Measurements from ENCODE around the gene MGAM2.

The MGAM2 gene

DNA sequence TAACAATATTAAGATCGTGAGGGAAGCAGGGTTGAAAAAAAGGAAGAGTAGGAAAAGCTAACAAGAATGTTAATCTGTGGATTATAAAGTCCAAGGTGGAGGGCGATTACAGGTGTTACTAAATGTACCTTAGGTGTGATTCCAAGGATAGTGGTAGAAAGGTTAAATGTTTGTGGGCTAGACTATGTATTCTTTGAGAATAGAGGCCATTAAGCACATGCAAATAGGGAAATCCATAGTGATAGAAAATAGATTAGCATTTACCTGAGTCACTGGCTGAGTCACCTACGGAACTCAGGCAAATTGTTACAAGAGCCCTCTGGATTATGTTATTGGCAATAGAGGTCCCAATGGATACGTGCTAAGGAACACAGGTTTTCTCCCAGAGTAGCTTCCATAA lies 9.0 kb downstream of the MGAM2 start:
- no peak for DNase-seq (ENCODE audit: low spot score)

DNA sequence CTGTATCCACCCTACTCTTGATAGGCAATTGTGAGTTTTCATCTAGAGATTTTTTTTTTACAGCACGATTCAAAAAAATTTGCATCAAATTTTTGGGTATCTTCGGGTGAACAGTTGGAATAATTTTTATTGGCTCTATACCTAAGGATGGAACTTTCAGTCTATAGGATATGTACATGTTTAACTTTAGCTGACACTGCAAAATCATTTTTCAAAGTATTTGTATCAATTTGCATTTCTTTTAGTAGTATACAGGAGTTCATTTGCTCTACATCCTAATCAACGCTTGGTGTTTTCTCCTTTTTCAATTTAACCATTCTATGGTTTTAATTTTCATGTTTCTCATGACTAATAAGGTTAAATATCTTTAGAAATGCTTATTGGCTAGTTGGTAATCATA lies 11.7 kb downstream of the MGAM2 start:
- no peak for DNase-seq (ENCODE audit: low spot score)

DNA sequence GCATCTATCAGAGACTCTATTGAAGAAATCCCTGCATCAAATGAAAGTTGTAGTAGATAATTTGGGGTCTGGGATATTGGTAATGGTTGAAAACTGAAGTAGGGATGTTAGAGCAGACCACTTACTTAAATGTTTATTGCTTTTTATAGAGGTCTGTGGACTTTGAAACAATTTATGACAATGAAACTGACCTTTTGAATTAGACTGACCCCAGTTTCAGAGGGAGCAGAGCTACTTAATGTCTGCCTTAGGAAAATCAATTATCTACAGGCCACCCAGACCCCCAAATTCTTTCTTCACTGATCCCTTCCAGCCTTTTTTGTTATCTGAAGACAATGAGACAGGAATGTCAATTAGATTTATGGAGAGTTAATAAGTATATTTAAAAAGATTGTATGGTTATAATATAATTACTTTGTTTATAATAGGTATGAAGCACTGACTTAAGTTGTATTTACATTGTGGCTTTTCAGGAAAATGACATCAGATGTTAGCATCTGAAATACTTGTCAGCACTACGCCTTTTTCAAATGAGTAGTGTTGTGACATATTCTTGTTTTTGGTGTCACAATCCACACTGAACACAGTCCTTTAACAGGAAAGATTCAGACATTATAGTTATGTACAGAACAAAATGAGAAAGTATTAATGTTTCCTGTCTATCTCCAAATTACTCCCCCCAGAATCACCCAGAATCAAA lies 13.9 kb downstream of the MGAM2 start:
- no peak for DNase-seq (ENCODE audit: low spot score)

DNA sequence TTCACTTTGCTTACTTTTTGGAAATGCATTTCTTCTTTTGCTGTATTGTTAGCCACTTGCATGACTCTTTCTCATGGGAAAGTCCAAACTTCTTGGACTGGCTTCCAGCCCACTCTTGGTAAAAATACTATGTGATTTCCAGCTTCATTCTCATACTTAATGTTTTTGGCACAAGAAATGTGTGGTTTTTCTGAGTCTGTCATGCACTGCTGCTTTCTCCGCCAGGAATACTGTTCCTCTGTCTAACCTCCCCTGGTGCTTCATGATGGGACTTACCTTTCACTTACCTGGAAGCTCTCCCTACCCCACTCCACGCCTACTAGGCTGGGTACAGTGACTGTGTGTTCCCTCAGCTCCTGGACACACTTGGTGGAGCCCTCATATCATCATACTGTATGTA lies 18.7 kb downstream of the MGAM2 start:
- DNase-seq (ENCODE audit: low spot score): no peak

DNA sequence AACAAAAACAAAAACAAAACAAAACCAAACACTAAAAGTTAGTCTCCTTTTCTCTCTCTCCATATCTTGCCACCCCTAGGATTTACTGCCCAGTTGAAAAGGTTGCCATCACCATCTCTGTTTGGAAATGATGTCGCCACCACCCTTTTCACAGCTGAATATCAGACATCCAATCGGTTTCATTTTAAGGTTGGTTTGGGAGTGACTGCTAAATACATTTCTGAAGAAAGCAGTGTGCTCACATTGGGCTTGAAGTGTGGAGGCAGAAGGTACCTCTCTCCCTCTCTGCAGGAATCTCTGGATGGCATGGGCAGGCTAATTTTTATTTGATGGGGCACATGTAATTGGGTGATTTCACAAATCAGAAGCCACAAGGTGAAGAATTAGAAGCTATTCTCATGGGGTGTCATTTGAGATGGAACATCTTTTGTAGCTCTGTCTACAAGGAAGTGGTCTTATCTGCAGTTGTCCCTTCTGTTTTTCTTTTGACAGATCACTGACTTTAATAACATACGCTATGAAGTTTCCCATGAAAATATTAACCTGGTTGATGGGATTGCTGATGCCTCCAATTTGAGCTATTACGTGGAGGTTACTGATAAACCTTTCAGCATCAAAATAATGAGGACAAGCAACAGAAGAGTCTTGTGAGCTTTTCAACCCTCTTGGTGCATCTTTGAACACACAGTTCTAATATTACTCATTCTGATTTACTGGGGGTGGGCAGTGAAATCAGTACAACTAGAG lies 20.1 kb downstream of the MGAM2 start:
- DNase-seq (ENCODE audit: low spot score): no peak

DNA sequence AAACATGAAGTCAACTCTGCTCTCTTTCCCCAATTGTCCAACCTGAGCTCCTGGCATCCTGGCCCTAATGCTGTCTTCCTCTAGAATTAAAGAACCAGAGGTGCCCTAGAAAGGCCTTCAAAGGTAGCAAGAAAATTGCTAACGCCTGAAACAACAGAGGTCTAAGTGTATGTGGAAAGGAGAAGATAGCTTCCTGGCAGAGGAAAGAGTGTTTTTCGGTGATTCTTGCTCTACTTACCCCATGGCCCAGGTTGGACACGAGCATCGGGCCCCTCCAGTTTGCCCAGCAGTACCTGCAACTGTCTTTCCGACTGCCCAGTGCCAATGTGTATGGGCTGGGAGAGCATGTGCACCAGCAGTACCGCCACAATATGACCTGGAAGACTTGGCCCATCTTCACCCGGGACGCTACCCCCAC lies 22.2 kb downstream of the MGAM2 start:
- no peak for DNase-seq (ENCODE audit: low spot score)

DNA sequence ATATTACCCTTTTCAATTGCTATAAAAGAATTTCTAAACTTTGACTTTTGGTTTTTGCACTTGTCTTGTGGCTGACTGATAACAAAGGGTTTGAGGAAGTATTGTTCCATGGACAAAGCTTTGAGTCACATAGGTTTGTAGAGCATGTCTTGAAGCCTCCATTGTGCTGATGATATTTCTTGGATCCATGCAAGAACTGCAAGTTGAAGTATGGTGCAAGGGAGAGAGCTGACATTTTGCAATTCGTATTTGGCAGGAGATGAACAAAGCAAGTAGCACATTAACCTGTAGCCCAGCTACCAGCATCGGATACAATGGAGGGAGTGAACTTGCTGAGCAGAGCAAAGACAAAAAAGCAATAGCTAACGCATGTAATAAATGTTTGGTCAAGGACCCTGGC lies 23.4 kb downstream of the MGAM2 start:
- DNase-seq (ENCODE audit: low spot score): no peak

DNA sequence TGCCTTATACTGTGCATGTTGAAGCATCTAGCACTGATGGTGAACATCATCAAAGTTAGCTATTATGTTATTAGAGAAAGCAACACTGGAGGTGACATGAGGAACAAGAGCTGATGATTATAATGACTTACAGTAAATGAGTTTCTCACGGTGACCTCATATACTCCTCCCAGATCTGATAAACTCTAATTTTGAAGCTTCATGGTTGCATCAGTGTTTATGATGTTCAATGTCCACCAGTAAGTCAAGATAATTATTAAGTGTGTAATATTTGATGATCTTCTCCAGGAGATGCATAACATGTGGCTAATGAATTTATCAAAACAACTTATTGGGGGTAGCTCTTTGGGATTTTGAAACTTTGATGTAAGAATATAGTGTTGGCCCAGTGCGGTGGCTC lies 27.5 kb downstream of the MGAM2 start:
- DNase-seq (ENCODE audit: low spot score): no peak

DNA sequence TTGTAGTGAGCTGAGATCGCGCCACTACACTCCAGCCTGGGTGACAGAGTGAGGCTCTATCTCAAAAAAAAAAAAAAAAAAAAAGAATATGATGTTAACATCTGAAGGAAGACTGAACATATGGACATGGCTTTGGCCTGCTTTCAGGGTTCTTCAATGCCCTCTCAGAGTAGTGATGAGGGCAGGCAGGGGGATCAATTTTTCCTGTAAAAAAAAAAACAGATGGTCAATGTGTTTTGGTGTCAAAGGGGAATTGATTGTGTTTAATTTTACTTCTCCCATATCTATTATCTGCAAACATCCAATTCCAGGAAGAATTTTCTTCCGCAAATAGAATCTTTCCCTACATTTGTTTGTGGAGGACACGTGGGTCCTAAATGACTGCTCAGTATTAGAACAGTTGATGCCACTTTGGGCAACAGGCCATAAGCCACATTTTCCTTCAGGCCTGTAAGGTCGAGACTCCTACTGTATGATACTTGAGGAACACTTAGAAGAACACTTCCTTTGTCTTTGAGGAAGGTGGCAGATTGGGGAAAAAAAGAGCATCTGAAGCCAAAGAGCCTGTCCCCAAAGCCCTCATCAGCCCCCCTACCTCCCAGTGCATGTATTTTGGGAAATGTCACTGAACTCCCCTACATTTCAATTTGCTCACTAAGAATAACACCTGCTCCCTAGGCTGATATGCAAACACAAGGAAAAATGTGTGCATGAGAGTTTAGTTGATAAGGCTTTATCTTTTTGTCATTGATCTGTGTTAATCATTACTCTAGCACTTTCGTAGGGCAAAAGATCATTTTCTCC lies 28.3 kb downstream of the MGAM2 start:
- no peak for DNase-seq (ENCODE audit: low spot score)

DNA sequence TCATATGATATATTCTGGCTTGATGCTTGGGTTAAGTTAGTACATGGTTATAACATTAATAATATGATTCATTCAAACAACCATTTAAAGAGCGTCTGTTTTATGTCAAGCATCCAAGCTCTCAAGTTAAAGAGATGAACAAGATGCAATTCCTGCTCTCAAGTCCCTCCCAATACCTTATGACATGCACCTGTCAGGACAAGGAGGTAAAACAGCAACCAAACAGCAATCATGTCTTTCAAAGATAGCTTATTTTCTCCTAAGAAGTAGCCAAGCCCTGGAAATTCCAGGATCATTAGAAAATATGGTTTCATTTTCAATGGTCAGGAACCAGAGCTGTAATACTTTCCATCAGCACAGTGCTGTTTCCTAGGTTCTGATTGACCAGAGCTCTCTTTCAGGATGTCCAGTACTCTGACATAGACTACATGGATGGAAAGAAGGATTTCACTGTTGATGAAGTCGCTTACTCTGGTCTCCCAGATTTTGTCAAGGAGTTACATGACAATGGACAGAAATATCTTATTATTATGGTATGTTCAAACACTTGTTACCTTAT lies 29.0 kb downstream of the MGAM2 start:
- DNase-seq (ENCODE audit: low spot score): no peak

DNA sequence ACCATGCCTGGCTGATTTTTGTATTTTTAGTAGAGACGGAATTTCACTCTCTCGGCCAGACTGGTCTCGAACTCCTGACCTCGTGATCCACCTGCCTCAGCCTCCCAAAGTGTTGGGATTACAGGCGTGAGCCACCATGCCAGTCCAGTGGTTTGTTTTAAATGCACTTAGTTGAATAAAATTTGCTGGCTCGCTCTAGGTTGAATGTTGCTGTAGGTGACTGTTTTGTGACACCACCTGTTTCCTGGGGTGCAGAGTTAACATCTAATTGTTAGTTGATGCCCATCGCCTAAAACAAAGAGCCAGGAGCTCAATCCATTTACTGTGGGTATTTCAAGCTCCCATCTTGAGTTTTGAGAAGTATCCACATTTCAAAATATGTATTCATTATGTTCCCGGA lies 31.2 kb downstream of the MGAM2 start:
- DNase-seq (ENCODE audit: low spot score): no peak

DNA sequence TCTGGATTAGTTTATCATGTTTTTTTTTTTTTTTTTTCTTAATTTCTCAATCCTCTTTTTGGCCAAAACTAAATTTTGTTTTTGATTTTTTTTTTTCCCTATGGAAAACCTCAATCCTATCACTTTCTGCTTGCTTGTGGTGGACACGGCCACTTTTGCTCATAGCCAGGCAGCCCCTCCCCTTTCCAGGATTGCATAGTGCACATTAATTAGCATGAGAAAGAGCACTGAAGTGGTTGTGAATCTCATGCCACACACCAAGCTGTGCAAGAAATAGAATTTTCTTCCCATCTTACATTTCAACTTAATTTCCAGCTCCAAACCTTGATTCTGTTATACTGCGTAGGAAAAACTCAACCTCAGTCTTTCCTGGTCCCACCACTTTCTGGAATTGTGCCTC lies 34.6 kb downstream of the MGAM2 start:
- no peak for DNase-seq (ENCODE audit: low spot score)

DNA sequence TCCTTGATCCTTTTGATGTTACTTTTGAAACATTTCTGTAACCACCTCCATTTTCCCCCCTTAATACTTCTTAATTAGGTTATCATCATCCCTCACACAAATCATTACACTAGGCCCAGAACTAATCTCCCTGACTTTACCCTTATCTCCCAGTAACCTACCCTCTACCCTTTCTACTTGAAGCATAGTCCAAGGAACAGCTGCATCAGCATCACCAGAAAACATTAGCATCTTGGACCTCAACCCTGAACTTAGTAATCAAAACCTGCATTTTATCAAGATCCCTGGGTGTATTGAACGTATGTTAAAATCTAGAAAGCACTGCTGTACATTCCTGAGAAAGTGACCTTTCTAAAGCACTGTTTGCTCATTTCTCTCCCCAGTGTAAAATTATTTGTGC lies 38.8 kb downstream of the MGAM2 start:
- no peak for DNase-seq (ENCODE audit: low spot score)

DNA sequence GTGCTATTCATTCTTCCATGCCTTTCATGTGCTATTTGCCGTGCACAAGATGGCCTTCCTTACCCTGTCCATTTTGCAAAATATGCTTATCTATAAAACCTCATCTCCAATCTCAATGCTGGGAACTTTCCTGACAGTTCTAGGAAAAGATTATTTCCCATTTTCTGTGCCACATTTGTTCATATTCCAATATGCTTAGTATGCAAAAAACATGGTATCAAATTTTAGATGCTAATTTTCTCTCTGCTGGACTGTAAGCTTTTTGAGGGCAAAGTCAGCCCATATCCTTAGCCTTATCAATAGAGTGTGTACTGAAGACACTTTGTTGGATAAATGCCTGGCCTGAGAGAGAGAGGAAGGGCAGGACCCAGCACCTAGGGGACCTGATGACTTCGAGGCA lies 39.4 kb downstream of the MGAM2 start:
- DNase-seq (ENCODE audit: low spot score): no peak

DNA sequence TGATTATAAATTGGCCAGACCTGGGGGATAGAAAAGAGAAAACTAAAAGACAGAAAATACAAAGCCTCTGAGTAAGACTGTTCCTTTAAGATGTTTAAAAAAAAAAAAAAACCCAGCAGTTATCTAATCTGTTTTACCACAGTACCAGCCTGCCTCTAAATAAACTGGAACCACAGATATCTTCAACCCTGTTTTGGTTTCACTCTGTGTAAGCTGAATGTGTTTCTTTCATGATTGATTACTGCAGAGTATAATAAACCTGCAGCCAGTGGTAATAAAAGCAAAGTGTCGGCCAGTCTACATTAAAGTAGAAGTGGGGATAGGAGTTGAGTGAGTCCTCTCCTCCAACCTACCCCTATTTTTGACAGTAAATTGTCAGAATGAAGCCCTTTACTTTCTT lies 40.6 kb downstream of the MGAM2 start:
- no peak for DNase-seq (ENCODE audit: low spot score)

DNA sequence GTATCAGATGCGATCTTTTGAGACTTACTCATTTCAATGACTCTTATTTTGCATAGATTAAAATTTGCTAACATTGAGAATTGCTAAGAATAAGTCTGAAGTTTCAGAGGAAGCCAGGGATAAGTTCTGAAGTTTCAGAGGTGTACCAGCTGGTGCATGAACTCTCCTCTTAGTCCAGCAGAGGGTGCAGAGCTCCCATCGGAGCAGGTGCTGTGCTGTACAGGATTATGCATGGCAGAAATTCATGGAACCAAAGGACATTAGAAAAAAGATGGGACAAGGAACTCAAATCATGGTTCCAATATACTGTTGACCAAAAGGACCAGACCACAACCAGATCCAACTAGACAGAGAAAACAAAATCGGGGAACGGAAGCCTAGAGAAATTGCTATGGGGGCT lies 41.9 kb downstream of the MGAM2 start:
- DNase-seq (ENCODE audit: low spot score): no peak

DNA sequence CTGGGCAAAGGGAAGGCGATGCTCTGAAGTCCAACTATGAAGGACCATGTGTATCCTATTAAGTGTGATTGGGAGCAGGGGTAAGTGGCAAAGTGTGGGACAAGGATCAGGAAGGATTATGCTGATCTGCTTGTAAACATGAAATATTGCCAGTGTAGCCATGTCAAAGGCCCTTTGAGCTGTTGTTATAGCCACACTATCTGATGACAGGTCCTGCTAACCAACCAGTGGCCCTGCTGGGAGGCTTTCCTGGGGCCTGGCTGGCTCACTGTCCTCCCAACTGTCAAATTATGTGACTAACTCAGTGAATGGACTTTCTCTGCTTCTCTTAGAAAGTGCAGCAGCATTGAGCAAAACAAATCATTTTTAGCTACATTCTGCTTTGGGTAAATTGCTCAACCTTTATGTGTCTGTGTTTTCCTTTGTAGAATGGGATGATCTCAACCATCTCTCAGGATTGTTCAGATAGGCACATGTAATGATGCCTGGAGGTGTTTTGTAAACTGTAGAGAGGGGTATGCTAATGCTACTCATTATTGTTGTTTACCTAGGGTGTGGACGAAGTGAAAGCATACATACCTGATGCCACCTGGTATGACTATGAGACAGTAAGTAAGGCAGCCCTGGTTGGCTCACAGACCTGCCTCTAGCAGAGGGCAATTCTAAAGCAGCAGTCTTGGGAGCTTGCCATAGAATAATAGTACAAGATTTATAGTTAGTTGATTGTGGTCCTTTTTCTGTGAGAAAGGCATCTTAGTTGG lies 47.4 kb downstream of the MGAM2 start:
- no peak for DNase-seq (ENCODE audit: low spot score)

DNA sequence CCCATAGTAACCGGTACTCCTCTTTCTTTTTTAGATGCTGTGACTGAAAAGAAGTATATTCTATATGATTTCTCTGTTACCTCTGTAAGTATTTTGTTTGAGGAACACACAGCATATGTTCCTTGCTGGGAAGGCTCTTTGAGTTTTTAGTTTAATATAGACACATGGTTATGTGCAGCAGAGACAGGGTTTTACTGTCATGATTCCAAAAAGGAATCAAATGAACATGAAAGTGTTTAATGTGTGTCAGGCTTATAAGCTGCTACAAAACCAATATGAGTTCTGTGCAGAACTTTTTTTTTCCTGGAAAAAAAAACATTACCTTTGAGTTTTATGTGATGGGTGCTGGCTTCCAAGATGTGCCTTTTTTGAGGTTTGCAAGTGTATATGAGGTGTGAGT lies 50.4 kb downstream of the MGAM2 start:
- DNase-seq (ENCODE audit: low spot score): no peak

DNA sequence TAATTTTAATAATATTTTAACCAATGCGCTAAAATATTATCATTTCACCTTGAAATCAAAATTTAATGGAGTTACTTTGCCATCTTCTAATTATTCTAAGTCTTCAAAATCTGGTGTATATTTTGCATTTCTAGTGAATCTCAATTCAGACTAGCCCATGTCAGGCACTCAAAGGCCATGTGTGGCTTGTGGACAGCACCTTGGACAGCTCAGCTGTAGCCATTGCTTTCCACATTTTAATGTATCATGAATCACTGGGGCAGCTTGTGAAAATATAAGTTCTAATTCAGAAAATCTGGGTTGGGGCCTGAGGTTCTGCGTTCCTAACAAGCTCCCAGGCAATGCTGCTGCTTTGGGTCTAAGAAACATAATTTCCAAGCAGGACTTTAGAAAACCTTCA lies 57.2 kb downstream of the MGAM2 start:
- no peak for DNase-seq (ENCODE audit: low spot score)

DNA sequence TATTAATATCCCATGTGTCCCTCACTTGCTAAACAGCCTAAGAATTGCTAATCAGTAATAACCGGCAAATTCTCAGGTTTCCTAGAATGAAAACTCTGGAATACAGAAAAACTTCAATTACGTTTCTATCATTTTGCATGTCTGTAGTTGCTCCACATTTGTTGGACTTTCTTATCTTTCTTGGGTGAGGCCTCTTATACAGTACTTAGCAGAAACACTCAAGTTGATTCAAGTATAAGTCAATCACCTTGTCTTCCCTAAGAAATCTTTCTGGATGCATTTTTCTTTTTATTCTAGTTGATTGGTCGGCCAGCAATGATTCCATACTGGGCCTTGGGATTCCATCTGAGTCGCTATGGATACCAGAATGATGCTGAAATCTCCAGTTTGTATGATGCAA lies 61.4 kb downstream of the MGAM2 start:
- DNase-seq (ENCODE audit: low spot score): no peak

DNA sequence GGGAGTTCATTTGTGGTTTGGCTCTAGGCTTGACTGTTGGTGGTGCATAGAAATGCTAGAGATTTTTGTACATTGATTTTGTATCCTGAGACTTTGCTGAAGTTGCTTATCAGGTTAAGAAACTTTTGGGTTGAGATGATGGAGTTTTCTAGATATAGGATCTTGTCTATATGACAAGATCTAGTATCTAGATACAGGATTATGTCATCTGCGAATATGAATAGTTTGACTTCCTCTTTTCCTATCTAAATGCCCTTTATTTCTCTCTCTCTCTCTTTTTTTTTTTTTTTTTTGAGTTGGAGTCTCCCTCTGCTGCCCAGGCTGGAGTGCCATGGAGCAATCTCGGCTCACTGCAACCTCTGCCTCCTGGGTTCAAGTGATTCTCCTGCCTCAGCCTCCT lies 62.9 kb downstream of the MGAM2 start:
- no peak for DNase-seq (ENCODE audit: low spot score)

DNA sequence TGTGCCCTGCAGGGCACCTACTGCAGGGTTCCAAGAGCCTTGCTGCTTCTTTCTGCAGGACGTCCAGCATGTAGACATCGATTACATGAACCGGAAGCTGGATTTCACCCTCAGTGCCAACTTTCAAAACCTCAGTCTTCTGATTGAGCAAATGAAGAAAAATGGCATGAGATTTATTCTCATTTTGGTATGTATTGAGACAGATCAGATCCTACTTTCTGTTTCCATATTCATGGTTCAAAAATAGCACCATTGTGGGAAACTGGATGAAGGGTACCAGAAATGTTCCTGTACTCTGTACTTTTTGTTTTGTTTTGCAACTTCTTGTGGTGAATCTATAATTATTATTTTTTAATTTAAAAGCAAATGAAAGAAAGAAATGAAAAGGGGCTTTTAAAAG lies 64.1 kb downstream of the MGAM2 start:
- no peak for DNase-seq (ENCODE audit: low spot score)
